ENCODE measurements around the gene CNTNAP2. TPM values are rescaled to one million over a fixed set of nuclear protein-coding genes. Genes with fewer than 3 reads are reported as not detected.
A peak's percentile ranks its signal among the peaks of the same experiment; 100 is the strongest.

Gene CNTNAP2
- total RNA-seq, 1 experiment from 2014 or later = 60.0 TPM

GRCh38 chr7:147540743-147541142 lies 1424.1 kb downstream of the CNTNAP2 start:
- Histone ChIP-seq H3K27ac (ENCODE audit: low read depth, low read length, poor library complexity, severe bottlenecking) (no peak overlapping the region), H3K36me3 (ENCODE audit: insufficient read depth, low read length, poor library complexity, severe bottlenecking) (no peaks in the 10 kb centered on the region), H3K4me3 (ENCODE audit: low read depth, low read length, poor library complexity, severe bottlenecking) (no peak overlapping the region), H3K9me3 (ENCODE audit: low read depth, low read length, poor library complexity, severe bottlenecking) (peaks cover 4% of the 10 kb centered on the region), H3K4me1 (ENCODE audit: insufficient read depth, low read length, poor library complexity, severe bottlenecking) (no peaks in the 10 kb centered on the region), H3K27me3 (replicated peaks; ENCODE audit: insufficient read depth, low read depth, low read length, poor library complexity) (no peaks in the 10 kb centered on the region)
- BruUV-seq (replicated peaks) = no TSS peak
- ChIA-PET POLR2A (ENCODE audit: low non-redundant PET) (no interaction called here), CTCF (no interaction called here)
- TF ChIP-seq, protein P1, sequence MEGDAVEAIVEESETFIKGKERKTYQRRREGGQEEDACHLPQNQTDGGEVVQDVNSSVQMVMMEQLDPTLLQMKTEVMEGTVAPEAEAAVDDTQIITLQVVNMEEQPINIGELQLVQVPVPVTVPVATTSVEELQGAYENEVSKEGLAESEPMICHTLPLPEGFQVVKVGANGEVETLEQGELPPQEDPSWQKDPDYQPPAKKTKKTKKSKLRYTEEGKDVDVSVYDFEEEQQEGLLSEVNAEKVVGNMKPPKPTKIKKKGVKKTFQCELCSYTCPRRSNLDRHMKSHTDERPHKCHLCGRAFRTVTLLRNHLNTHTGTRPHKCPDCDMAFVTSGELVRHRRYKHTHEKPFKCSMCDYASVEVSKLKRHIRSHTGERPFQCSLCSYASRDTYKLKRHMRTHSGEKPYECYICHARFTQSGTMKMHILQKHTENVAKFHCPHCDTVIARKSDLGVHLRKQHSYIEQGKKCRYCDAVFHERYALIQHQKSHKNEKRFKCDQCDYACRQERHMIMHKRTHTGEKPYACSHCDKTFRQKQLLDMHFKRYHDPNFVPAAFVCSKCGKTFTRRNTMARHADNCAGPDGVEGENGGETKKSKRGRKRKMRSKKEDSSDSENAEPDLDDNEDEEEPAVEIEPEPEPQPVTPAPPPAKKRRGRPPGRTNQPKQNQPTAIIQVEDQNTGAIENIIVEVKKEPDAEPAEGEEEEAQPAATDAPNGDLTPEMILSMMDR (conservative IDR thresholded peaks at IDR 0.05; ENCODE audit: low read depth, low read length) = no peak
- TF ChIP-seq EZH2 (IDR thresholded peaks at IDR 0.05; ENCODE audit: borderline replicate concordance, low read depth, low read length, poor library complexity, severe bottlenecking) = no peak
- intact Hi-C loops (cut with micrococcal nuclease; ENCODE audit: unreplicated experiment) = no loop called here
- DNase-seq (ENCODE audit: low spot score) = no peak

DNA sequence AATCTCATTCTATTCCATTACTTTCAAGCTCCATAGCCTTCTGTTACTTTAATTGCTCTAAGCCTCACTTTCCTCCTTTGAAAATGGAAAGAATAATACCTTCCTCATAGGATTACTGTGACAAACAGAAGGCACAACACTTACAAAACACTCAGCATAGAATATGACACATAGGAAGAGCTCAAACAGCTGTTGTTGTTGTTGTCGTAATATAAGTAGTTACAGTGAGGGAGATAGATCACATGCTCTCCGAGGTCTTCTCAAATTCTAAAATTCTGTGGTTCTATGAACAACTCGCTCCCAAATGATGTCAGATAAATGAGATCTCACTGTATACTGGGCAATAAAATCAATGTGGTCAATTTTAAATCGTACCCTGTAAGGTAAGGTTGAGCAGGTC lies 1424.7 kb downstream of the CNTNAP2 start:
- CTCF ChIA-PET = no interaction called here

DNA sequence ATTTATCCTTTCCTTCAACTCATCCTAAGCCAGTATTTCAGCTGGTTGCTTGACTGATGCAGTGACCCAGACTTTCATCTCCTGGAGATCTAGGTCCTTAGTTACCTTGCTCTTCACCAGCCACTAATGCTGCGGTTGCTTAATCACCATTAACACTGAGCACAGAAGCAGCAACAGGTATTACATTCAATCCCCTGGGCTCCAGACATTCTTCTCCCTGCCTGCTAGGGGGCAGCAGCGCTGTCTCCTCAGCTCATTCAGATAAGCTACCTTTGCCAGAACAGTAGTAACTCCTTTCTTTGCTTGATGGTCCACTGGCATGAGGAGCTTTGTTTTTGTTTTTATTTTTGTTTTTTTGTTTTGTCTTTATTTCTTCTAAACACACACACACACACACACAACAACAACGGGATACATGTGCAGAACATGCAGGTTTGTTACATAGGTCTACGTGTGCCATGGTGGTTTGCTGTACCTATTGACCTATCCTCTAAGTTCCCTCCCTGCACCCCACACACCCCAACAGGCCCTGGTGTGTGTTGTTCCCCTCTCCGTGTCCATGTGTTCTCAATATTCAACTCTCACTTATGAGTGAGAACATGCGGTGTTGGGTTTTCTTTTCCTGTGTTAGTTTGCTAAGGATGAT lies 1430.8 kb downstream of the CNTNAP2 start:
- no peaks in the 10 kb centered on the region for H3K27me3 ChIP-seq (replicated peaks; ENCODE audit: insufficient read depth, low read depth, low read length, poor library complexity)
- no peaks in the 10 kb centered on the region for H3K36me3 ChIP-seq (ENCODE audit: insufficient read depth, low read length, poor library complexity, severe bottlenecking)
- no peak overlapping the region for H3K27ac ChIP-seq (ENCODE audit: low read depth, low read length, poor library complexity, severe bottlenecking)
- TF ChIP-seq, protein P1 (conservative IDR thresholded peaks at IDR 0.05; ENCODE audit: low read depth, low read length) = peak; percentile 59
- no peak for TF ChIP-seq EZH2 (IDR thresholded peaks at IDR 0.05; ENCODE audit: borderline replicate concordance, low read depth, low read length, poor library complexity, severe bottlenecking)
- BruUV-seq (replicated peaks) = no TSS peak
- no peaks in the 10 kb centered on the region for H3K4me1 ChIP-seq (ENCODE audit: insufficient read depth, low read length, poor library complexity, severe bottlenecking)
- intact Hi-C loops (cut with micrococcal nuclease; ENCODE audit: unreplicated experiment) = loop anchor here (2.0 to 5.0 kb wide), 2 partner anchors 535 to 595 kb away; no protein-coding TSS in a partner anchor
- POLR2A ChIA-PET (ENCODE audit: low non-redundant PET) = no interaction called here
- no peak overlapping the region for H3K4me3 ChIP-seq (ENCODE audit: low read depth, low read length, poor library complexity, severe bottlenecking)
- CTCF ChIA-PET = interaction anchor here (0.6 kb wide), 1 partner anchor 743 kb away, joined by 5 read pairs; no protein-coding TSS in a partner anchor
- DNase-seq (ENCODE audit: low spot score) = peak; percentile 49
- peaks cover 4% of the 10 kb centered on the region for H3K9me3 ChIP-seq (ENCODE audit: low read depth, low read length, poor library complexity, severe bottlenecking)

More for the DNA sequence above, 1424.7 kb downstream of the CNTNAP2 start:
- Histone ChIP-seq H3K4me1 (ENCODE audit: insufficient read depth, low read length, poor library complexity, severe bottlenecking) (no peaks in the 10 kb centered on the region), H3K4me3 (ENCODE audit: low read depth, low read length, poor library complexity, severe bottlenecking) (no peak overlapping the region), H3K36me3 (ENCODE audit: insufficient read depth, low read length, poor library complexity, severe bottlenecking) (no peaks in the 10 kb centered on the region), H3K9me3 (ENCODE audit: low read depth, low read length, poor library complexity, severe bottlenecking) (peaks cover 4% of the 10 kb centered on the region), H3K27me3 (replicated peaks; ENCODE audit: insufficient read depth, low read depth, low read length, poor library complexity) (no peaks in the 10 kb centered on the region), H3K27ac (ENCODE audit: low read depth, low read length, poor library complexity, severe bottlenecking) (no peak overlapping the region)
- TF ChIP-seq EZH2 (IDR thresholded peaks at IDR 0.05; ENCODE audit: borderline replicate concordance, low read depth, low read length, poor library complexity, severe bottlenecking) = no peak
- TF ChIP-seq, protein P1 (conservative IDR thresholded peaks at IDR 0.05; ENCODE audit: low read depth, low read length) = no peak
- no TSS peak for BruUV-seq (replicated peaks)
- POLR2A ChIA-PET (ENCODE audit: low non-redundant PET) = no interaction called here
- no peak for DNase-seq (ENCODE audit: low spot score)
- intact Hi-C loops (cut with micrococcal nuclease; ENCODE audit: unreplicated experiment) = no loop called here
